Measurements from ENCODE around the gene OGFOD1.

The OGFOD1 gene

DNA sequence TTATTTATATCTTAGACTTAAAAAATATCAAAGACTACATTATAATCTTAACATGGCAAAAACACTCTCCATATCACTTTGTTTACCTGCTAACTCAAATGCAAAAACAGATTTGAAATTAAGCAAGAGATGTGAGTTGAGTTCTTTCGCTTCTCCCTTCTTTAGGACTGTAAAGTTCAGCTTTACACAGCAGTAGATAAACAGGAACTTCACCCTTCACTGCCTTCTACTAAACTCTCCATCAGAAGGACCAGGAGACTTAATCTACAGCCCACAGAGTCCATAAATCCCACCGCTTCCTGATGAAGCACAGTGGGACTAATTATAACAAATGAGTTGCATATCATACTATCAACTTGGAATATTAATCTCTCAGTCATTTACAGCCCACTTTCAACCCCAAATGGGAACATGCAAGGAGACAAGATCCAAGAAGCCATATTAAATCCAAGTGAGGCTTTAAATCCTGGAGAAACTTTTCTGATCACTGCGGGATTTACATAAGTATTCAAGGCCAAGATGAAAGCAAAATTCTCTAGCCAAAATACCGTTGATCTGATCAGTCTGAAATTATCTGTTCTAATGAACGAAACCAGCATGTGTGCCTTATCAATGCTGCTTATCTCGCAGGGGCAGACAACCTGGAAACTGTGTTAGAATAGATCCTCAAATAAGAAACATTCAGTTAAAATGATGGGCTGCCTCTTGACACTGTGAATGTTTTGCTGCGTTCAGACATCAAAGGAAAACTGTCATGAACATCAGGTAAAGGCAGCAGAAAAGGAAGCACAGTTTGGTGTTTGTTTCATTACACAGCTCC lies 27.6 kb upstream of the OGFOD1 start:
- Histone ChIP-seq H4K20me1 (peaks cover 25 to 56% (median 47%) of the 10 kb centered on the region in 11 experiments; a peak in 21 of 22 replicates), H3K27me3 (no peaks in the 10 kb centered on the region), H3K4me1 (peaks cover 31 to 52% (median 38%) of the 10 kb centered on the region in 10 experiments), H3K27ac (peak overlapping the region; percentile 85 to 95 (median 90); a peak in 21 of 22 replicates), H3K4me3 (peak overlapping the region; percentile 77 to 98 (median 96)), H3K4me2 (peak overlapping the region; percentile 88 to 98 (median 96)), H3K36me3 (peaks cover 0 to 7% (median 3%) of the 10 kb centered on the region in 11 experiments; a peak in 9 of 22 replicates), H3K9ac (peak overlapping the region; percentile 87 to 98 (median 94)), H3K9me3 (replicated peaks in 1 of 11) (no peaks in the 10 kb centered on the region)
- no peak for TF ChIP-seq Cebpa-rat (IDR thresholded peaks at IDR 0.05)

DNA sequence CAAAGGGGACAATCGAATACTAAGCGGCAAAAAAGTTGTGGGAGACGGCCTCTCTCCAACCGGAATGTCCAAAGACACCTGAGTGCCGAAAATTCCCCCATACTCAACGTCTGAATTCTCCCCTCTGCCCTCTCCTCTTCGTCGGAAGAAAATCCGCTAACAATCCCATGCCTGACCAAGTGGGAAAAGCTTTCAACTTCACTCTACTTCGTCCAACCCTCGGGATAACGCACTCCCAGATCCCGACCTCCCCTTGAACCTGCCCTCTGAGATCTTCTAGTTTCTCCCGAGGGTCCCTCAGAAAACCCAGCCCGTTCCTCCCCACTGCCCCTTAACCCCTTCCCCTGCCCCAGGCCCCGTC lies 27.0 kb upstream of the OGFOD1 start:
- Histone ChIP-seq H3K4me2 (peak overlapping the region; percentile 88 to 98 (median 96)), H3K9ac (peak overlapping the region; percentile 87 to 98 (median 94)), H4K20me1 (peaks cover 25 to 52% (median 41%) of the 10 kb centered on the region in 11 experiments; a peak in 21 of 22 replicates), H3K4me3 (peak overlapping the region; percentile 77 to 98 (median 96)), H3K9me3 (replicated peaks in 1 of 11) (no peaks in the 10 kb centered on the region), H3K4me1 (peaks cover 31 to 48% (median 38%) of the 10 kb centered on the region in 10 experiments), H3K27ac (peak overlapping the region; percentile 85 to 95 (median 90); a peak in 21 of 22 replicates), H3K27me3 (no peaks in the 10 kb centered on the region), H3K36me3 (peaks cover 0 to 10% (median 5%) of the 10 kb centered on the region in 11 experiments; a peak in 11 of 22 replicates)
- no peak for TF ChIP-seq Cebpa-rat (IDR thresholded peaks at IDR 0.05)

DNA sequence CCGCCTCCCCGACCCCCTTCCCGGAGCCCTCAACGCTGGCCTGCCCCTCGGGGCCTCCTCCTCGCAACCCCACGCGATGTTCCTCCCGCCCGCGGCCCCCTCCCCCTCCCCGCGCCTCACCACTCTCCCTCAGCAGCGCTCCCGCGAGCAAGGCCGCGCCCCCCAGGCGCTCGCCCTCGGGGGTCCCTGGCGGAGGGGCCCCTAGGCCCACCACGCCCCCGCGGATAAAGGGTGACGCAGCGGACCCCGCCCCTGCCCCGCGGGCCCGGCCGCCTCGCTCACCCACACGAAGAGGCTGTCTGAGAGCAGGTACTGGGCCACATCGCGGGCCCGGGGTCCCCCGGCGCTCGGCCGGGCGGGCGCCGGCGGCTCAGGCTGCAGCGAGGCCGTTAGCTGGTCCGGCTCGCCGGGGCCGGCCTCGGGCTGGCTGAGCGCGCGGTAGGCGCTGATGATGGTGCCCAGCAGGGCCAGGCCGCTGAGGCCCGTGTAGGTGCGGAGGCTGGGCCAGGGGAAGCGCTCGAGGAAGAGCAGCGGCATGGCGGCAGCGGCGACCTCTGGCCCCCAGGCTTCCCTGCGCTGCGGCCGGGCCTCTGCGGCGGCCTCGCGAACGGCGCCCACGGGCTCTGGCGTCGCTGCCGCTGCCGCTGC lies 26.4 kb upstream of the OGFOD1 start:
- Histone ChIP-seq H3K27me3 (no peaks in the 10 kb centered on the region), H3K36me3 (peaks cover 0 to 16% (median 6%) of the 10 kb centered on the region in 11 experiments; a peak in 12 of 22 replicates), H4K20me1 (peaks cover 19 to 50% (median 36%) of the 10 kb centered on the region in 11 experiments; a peak in 21 of 22 replicates), H3K4me2 (peak overlapping the region; percentile 88 to 98 (median 96)), H3K9ac (peak overlapping the region; percentile 87 to 98 (median 94)), H3K27ac (peak overlapping the region; percentile 85 to 95 (median 90)), H3K4me1 (peaks cover 31 to 43% (median 37%) of the 10 kb centered on the region in 10 experiments), H3K4me3 (peak overlapping the region; percentile 77 to 98 (median 96)), H3K9me3 (replicated peaks in 1 of 11) (no peaks in the 10 kb centered on the region)
- TF ChIP-seq Cebpa-rat (IDR thresholded peaks at IDR 0.05) = no peak

DNA sequence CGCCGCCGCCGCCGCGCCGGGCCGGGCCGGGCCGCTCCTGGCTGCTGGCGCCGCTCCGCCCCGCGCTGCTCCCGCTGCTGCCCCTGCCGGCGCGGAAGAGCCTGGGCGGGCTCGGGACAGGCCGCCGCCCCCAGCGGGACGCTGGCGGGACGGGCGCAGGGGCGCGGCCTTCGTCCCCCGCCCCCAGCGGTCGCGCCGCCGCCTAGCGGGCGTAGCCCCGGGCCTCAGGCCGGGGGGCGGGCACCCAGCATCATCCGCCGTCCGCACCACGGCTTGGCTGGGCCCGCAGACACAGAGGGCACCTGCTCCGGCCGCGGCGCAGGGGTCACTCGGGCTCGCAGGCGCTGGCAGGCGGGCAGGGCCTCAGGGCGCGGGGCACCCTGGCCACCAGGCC lies 25.9 kb upstream of the OGFOD1 start, which contains the start of gene AMFR:
Gene AMFR (minus strand): TSS at position 107 of the 394 bp plus-strand sequence. CDS start 218 bp downstream, outside the sequence.
- Histone ChIP-seq H3K36me3 (peaks cover 2 to 21% (median 12%) of the 10 kb centered on the region in 11 experiments; a peak in 18 of 22 replicates), H3K27ac (peak within 1 kb of the TSS; percentile 85 to 95 (median 90)), H3K9me3 (replicated peaks in 1 of 11) (no peaks in the 10 kb centered on the region)

DNA sequence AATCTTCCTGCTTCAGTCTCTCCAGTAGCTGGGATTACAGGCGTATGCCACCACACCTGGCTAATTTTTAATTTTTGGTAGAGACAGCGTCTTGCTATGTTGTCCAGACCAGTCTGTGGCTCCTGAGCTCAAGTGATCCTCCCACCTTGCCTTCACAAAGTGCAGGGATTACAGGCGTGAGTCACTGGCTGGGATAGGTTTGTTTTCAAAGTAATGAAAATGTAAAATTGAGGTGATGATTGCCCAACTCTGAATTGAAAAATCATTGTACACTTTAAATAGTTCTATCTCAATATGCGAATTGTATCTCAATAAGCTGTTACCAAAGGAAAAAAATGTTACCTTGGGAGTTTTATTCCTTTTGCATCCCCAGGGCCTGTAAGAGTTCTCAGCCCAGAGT lies 24.8 kb upstream of the OGFOD1 start:
- Histone ChIP-seq H3K4me1 (peaks cover 19 to 44% (median 33%) of the 10 kb centered on the region in 10 experiments), H3K9me3 (replicated peaks in 1 of 11) (no peaks in the 10 kb centered on the region), H3K9ac (no peak overlapping the region), H3K36me3 (peaks cover 10 to 32% (median 22%) of the 10 kb centered on the region in 11 experiments; a peak in 19 of 22 replicates), H3K27ac (no peak overlapping the region), H4K20me1 (peaks cover 8 to 41% (median 20%) of the 10 kb centered on the region in 11 experiments; a peak in 17 of 22 replicates), H3K4me2 (no peak overlapping the region), H3K4me3 (no peak overlapping the region), H3K27me3 (no peaks in the 10 kb centered on the region)
- TF ChIP-seq Cebpa-rat (IDR thresholded peaks at IDR 0.05) = no peak

More for the DNA sequence above, 25.9 kb upstream of the OGFOD1 start, which contains the start of gene AMFR:
- peaks cover 14 to 46% (median 31%) of the 10 kb centered on the region in 11 experiments; a peak in 20 of 22 replicates for H4K20me1 ChIP-seq
- no peak for TF ChIP-seq Cebpa-rat (IDR thresholded peaks at IDR 0.05)
- peak within 1 kb of the TSS; percentile 88 to 98 (median 96) for H3K4me2 ChIP-seq
- peak within 1 kb of the TSS; percentile 77 to 98 (median 96) for H3K4me3 ChIP-seq
- H3K9ac ChIP-seq = peak within 1 kb of the TSS; percentile 87 to 98 (median 94)
- H3K27me3 ChIP-seq = no peaks in the 10 kb centered on the region
- H3K4me1 ChIP-seq = peaks cover 30 to 40% (median 35%) of the 10 kb centered on the region in 10 experiments

DNA sequence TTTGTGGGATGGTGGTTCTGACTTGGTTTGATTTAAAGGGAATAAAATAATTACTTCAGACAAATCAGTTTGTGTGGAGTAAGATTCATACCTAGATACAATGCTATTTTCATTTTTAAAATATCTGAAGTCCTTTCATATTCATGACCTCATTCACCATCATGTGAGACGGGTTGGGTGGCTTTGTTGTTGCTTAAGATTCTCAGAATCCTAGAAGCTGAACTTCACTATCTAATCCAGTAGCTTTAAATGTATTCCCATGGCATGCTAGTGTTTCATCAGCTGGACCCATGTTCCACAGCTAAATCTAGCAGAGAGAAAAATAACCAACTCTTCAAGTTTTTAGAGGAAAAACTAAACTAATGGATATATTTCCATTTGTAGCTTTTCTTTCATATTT lies 23.3 kb upstream of the OGFOD1 start:
- no peaks in the 10 kb centered on the region for H3K9me3 ChIP-seq (replicated peaks in 1 of 11)
- no peaks in the 10 kb centered on the region for H3K27me3 ChIP-seq
- H3K36me3 ChIP-seq = peaks cover 24 to 47% (median 37%) of the 10 kb centered on the region in 11 experiments
- no peak overlapping the region for H3K27ac ChIP-seq
- no peak overlapping the region for H3K9ac ChIP-seq
- no peak overlapping the region for H3K4me3 ChIP-seq
- H3K4me2 ChIP-seq = no peak overlapping the region
- peaks cover under 1 to 26% (median 5%) of the 10 kb centered on the region in 11 experiments; a peak in 14 of 22 replicates for H4K20me1 ChIP-seq
- H3K4me1 ChIP-seq = peaks cover 4 to 39% (median 25%) of the 10 kb centered on the region in 10 experiments
- no peak for TF ChIP-seq Cebpa-rat (IDR thresholded peaks at IDR 0.05)

DNA sequence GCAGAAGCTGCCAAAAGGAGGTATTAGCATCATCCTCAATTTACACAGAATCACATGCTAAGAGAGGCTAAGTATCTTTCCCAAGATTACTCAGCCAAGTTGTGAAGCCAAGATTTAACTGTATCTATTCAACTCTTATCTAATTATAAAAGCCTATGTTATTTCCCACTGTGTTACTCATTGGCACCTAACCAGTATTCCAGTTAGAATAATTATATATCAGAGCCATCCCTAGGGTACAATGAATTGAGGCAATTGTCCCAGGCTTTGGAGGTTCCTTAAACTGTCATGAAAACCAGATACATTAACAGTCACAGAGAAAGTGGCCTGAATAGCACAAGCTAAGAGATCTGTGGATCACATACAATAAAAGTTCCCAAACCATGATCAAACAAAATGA lies 15.1 kb upstream of the OGFOD1 start:
- peaks cover 90 to 99% (median 95%) of the 10 kb centered on the region in 11 experiments for H3K36me3 ChIP-seq
- no peak for TF ChIP-seq Cebpa-rat (IDR thresholded peaks at IDR 0.05)

DNA sequence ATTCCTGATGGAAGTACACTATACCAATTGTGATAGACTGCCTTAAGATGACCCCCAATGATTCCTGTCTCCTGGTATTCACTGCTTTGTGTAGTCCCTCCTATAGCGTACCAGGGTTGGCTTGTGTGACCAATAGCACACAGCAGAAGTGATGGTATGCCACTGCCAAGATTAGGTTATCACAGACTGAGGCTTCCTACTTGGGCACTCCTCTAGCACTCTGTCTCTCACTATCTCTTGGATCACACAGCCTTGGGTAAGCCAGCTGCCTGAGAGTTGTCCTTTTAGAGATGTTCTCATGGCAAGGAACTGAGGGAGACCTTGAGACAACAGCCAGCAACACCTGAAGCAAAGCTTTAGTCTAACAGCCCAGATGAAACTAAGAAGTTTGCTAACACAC lies 13.3 kb upstream of the OGFOD1 start:
- no peak overlapping the region for H3K4me2 ChIP-seq
- no peaks in the 10 kb centered on the region for H3K27me3 ChIP-seq
- no peaks in the 10 kb centered on the region for H3K9me3 ChIP-seq (replicated peaks in 1 of 11)
- H3K36me3 ChIP-seq = peaks cover 89 to 99% (median 96%) of the 10 kb centered on the region in 11 experiments
- no peak overlapping the region for H3K4me3 ChIP-seq
- H3K4me1 ChIP-seq = 0 out of 20 replicates have a peak, but pooled peaks cover 0 to 8% (median 0%) of the 10 kb centered on the region in 10 experiments
- no peak for TF ChIP-seq Cebpa-rat (IDR thresholded peaks at IDR 0.05)
- H3K9ac ChIP-seq = no peak overlapping the region
- H3K27ac ChIP-seq = no peak overlapping the region
- peaks cover 0 to 48% (median 8%) of the 10 kb centered on the region in 11 experiments; a peak in 11 of 22 replicates for H4K20me1 ChIP-seq

More for the DNA sequence above, 15.1 kb upstream of the OGFOD1 start:
- no peaks in the 10 kb centered on the region for H3K27me3 ChIP-seq
- no peak overlapping the region for H3K4me3 ChIP-seq
- no peak overlapping the region for H3K27ac ChIP-seq
- peaks cover 0 to 44% (median 8%) of the 10 kb centered on the region in 11 experiments; a peak in 9 of 22 replicates for H4K20me1 ChIP-seq
- H3K4me2 ChIP-seq = no peak overlapping the region
- H3K9ac ChIP-seq = no peak overlapping the region
- peaks cover 0 to 19% (median 9%) of the 10 kb centered on the region in 10 experiments; a peak in 11 of 20 replicates for H3K4me1 ChIP-seq
- no peaks in the 10 kb centered on the region for H3K9me3 ChIP-seq (replicated peaks in 1 of 11)
